ENCODE data around the gene EBP.

GRCh38 chrX:48512371-48512935 is 9.2 kb upstream of the EBP start:
- TF ChIP-seq GATA2 (IDR thresholded peaks at IDR 0.05; ENCODE audit: low read depth, low read length), result no peak
- no peak for TF ChIP-seq GATA3 (IDR thresholded peaks at IDR 0.05; ENCODE audit: low read depth, low read length)

Measured in SH-SY5Y (cell line).